Progenitor cell of endocrine pancreas (in vitro differentiated cells): Measurements from ENCODE around the gene CHST4. TPM values are rescaled to one million over a fixed set of nuclear protein-coding genes. Genes with fewer than 3 reads are reported as not detected.
"Not testable (repeated sequence)": the region's sequence is repeated elsewhere in the genome, so short reads cannot be mapped to it uniquely, and the experiment has no call there.

Experiments
- DNase-seq: peaks from one replicate; pipeline ENCODE4 v3.0.0; 2021; ENCODE audit warnings: low spot score; ENCODE audit not compliant: unreplicated experiment
- H3K27ac Mint-ChIP-seq: 2 replicates; pipeline ENCODE4 v1.8.0; 2021; ENCODE audit warnings: mild to moderate bottlenecking, moderate library complexity, mixed read lengths
- H3K27me3 Mint-ChIP-seq: 2 replicates; pipeline ENCODE4 v1.8.0; 2021; ENCODE audit warnings: mixed read lengths
- H3K36me3 Mint-ChIP-seq: 2 replicates; pipeline ENCODE4 v1.8.0; 2022; ENCODE audit warnings: mixed read lengths; ENCODE audit not compliant: insufficient read depth
- H3K4me1 Mint-ChIP-seq: 2 replicates; pipeline ENCODE4 v1.8.0; 2021; ENCODE audit warnings: low read depth, mixed read lengths
- H3K4me3 Mint-ChIP-seq: 2 replicates; pipeline ENCODE4 v1.8.0; 2021; ENCODE audit warnings: low read depth, mild to moderate bottlenecking, moderate library complexity, mixed read lengths
- H3K9me3 Mint-ChIP-seq: 2 replicates; pipeline ENCODE4 v1.8.0; 2021; ENCODE audit warnings: low read depth, mixed read lengths
- total RNA-seq: library from RNA; stranded (reverse); gene quantifications from 2 replicates; pipeline ENCODE4 v1.2.1, GENCODE V29; 2021
- TF ChIP-seq, protein P1 (sequence below): fragments of 200-600 bp; sonication (generic); IDR thresholded peaks from one replicate; pipeline ENCODE4 v1.5.0; 2021; ENCODE audit warnings: antibody characterized with exemption, mild to moderate bottlenecking; ENCODE audit not compliant: unreplicated experiment

Gene CHST4
- total RNA-seq, 1 donor from 2014 or later = not detected

GRCh38 chr16:71493213-71493612, 33.0 kb upstream of the CHST4 start:
- Mint-ChIP-seq H3K9me3 (no peaks in the 10 kb centered on the region), H3K4me3 (no peak overlapping the region), H3K27ac (no peak overlapping the region), H3K27me3 (no peaks in the 10 kb centered on the region), H3K36me3 (no peaks in the 10 kb centered on the region), H3K4me1 (no peaks in the 10 kb centered on the region)
- TF ChIP-seq, protein P1, sequence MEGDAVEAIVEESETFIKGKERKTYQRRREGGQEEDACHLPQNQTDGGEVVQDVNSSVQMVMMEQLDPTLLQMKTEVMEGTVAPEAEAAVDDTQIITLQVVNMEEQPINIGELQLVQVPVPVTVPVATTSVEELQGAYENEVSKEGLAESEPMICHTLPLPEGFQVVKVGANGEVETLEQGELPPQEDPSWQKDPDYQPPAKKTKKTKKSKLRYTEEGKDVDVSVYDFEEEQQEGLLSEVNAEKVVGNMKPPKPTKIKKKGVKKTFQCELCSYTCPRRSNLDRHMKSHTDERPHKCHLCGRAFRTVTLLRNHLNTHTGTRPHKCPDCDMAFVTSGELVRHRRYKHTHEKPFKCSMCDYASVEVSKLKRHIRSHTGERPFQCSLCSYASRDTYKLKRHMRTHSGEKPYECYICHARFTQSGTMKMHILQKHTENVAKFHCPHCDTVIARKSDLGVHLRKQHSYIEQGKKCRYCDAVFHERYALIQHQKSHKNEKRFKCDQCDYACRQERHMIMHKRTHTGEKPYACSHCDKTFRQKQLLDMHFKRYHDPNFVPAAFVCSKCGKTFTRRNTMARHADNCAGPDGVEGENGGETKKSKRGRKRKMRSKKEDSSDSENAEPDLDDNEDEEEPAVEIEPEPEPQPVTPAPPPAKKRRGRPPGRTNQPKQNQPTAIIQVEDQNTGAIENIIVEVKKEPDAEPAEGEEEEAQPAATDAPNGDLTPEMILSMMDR = no peak
- DNase-seq = no peak

DNA sequence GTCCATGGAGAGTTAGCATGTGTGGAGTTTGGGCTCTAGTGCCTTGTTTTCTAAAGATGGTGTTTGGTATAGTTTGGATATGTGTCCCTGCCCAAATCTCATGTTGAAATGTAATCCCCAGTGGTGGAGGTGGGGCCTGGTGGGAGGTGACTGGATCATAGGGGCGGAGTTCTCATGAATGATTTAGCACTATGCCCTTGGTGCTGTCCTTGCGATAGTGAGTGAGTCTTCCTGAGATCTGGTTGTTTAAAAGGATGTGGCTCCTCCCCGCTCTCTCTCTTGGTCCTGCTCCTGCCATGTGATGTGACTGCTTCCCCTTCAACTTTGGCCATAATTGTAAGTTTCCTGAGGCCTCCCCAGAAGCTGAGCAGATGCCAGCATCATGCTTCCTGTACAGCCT, 28.2 kb upstream of the CHST4 start:
- Mint-ChIP-seq H3K36me3 (no peaks in the 10 kb centered on the region), H3K4me3 (no peak overlapping the region), H3K9me3 (no peaks in the 10 kb centered on the region), H3K4me1 (no peaks in the 10 kb centered on the region), H3K27me3 (no peaks in the 10 kb centered on the region), H3K27ac (no peak overlapping the region)
- TF ChIP-seq, protein P1 = no peak
- DNase-seq = no peak

GRCh38 chr16:71499775-71500364, 26.4 kb upstream of the CHST4 start:
- no peak overlapping the region for H3K4me3 Mint-ChIP-seq
- H3K27ac Mint-ChIP-seq = no peak overlapping the region
- no peaks in the 10 kb centered on the region for H3K27me3 Mint-ChIP-seq
- peaks cover 2% of the 10 kb centered on the region for H3K36me3 Mint-ChIP-seq
- no peaks in the 10 kb centered on the region for H3K9me3 Mint-ChIP-seq
- DNase-seq = peak; percentile 24
- no peaks in the 10 kb centered on the region for H3K4me1 Mint-ChIP-seq
- TF ChIP-seq, protein P1 = peak; percentile 76

- no peak overlapping the region for H3K27ac Mint-ChIP-seq
- H3K36me3 Mint-ChIP-seq = peaks cover 2% of the 10 kb centered on the region
- H3K27me3 Mint-ChIP-seq = no peaks in the 10 kb centered on the region
- no peaks in the 10 kb centered on the region for H3K4me1 Mint-ChIP-seq
- H3K9me3 Mint-ChIP-seq = no peaks in the 10 kb centered on the region
- H3K4me3 Mint-ChIP-seq = no peak overlapping the region
- TF ChIP-seq, protein P1 = no peak
- no peak for DNase-seq
Measured at GRCh38 chr16:71500964-71501363, 25.3 kb upstream of the CHST4 start.

DNA sequence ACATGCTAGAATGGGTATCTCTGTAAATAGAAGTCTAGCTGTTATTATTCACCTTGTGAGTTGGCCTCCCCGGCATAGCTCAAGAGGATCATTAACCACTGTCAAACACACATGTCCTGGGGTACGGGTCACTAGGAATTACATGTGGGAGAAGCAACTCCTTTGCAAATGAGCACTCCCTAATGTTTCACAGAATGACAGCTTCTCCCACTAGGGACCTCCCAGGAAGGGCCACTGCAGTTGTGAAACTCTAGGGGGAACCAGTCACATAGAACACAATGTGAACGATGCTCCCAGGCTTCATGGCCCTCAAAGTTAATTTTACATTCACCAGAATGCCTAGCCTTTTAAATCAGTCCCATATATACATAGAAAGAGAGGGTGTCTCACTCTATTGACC, 24.7 kb upstream of the CHST4 start:
- TF ChIP-seq, protein P1 = no peak
- Mint-ChIP-seq H3K27ac (no peak overlapping the region), H3K4me1 (no peaks in the 10 kb centered on the region), H3K36me3 (peaks cover 2% of the 10 kb centered on the region), H3K27me3 (no peaks in the 10 kb centered on the region), H3K4me3 (no peak overlapping the region), H3K9me3 (no peaks in the 10 kb centered on the region)
- no peak for DNase-seq

DNA sequence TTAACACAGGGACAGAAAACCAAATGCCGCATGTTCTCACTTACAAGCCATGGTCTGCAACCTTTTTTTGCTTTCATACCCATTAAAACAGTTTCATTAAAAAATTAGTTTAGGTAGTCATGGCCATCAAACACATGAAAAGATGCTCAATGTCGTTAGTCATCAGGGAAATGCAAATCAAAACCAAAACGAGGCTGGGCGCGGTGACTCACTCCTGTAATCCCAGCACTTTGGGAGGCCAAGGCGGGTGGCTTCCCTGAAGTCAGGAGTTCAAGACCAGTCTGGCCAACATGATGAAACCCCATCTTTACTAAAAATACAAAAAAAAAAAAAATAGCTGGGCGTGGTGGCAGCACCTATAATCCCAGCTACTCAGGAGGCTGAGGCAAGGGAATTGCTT, 22.2 kb upstream of the CHST4 start:
- not testable (repeated sequence) for H3K27ac Mint-ChIP-seq, H3K4me1 Mint-ChIP-seq, H3K9me3 Mint-ChIP-seq

More for the DNA sequence above, 22.2 kb upstream of the CHST4 start:
- DNase-seq, H3K4me3 Mint-ChIP-seq, H3K36me3 Mint-ChIP-seq, H3K27me3 Mint-ChIP-seq: not testable (repeated sequence)
